ENCODE measurements around the gene CTXN2.

Gene CTXN2

GRCh38 chr15:48191574-48192225 lies at the start of gene CTXN2:
TSS of gene CTXN2 (plus strand) at chr15:48191665. CDS start at chr15:48201301, 9,636 bp downstream.
- FAIRE-seq (no peak), DNase-seq (ENCODE audit: insufficient read length, low spot score) (no peak)

GRCh38 chr15:48143856-48144255 lies 47.6 kb upstream of the CTXN2 start:
- DNase-seq (ENCODE audit: insufficient read length, low spot score): no peak
- no peak for FAIRE-seq

GRCh38 chr15:48144889-48145288 lies 46.6 kb upstream of the CTXN2 start:
- no peak for FAIRE-seq

GRCh38 chr15:48145923-48146322 lies 45.5 kb upstream of the CTXN2 start:
- no peak for FAIRE-seq

More at GRCh38 chr15:48144889-48145288, 46.6 kb upstream of the CTXN2 start:
- DNase-seq (ENCODE audit: insufficient read length, low spot score): no peak

GRCh38 chr15:48147358-48147757 lies 44.1 kb upstream of the CTXN2 start:
- FAIRE-seq: no peak
- no peak for DNase-seq (ENCODE audit: insufficient read length, low spot score)

More at GRCh38 chr15:48145923-48146322, 45.5 kb upstream of the CTXN2 start:
- no peak for DNase-seq (ENCODE audit: insufficient read length, low spot score)

GRCh38 chr15:48149858-48150257 lies 41.6 kb upstream of the CTXN2 start:
- no peak for FAIRE-seq
- peak; percentile 3 for DNase-seq (ENCODE audit: insufficient read length, low spot score)

GRCh38 chr15:48153526-48153925 lies 37.9 kb upstream of the CTXN2 start:
- FAIRE-seq (no peak), DNase-seq (ENCODE audit: insufficient read length, low spot score) (no peak)

GRCh38 chr15:48168616-48169015 lies 22.8 kb upstream of the CTXN2 start:
- DNase-seq (ENCODE audit: insufficient read length, low spot score): no peak
- FAIRE-seq: no peak

GRCh38 chr15:48170981-48171380 lies 20.5 kb upstream of the CTXN2 start:
- FAIRE-seq: no peak
- DNase-seq (ENCODE audit: insufficient read length, low spot score): no peak

- FAIRE-seq (no peak), DNase-seq (ENCODE audit: insufficient read length, low spot score) (no peak)
These were observed 16.3 kb upstream of the CTXN2 start for GRCh38 chr15:48175126-48175525.

GRCh38 chr15:48176112-48176511 lies 15.4 kb upstream of the CTXN2 start:
- FAIRE-seq (no peak), DNase-seq (ENCODE audit: insufficient read length, low spot score) (no peak)

- DNase-seq (ENCODE audit: insufficient read length, low spot score): no peak
- no peak for FAIRE-seq
These were observed 14.5 kb upstream of the CTXN2 start for GRCh38 chr15:48176957-48177356.

GRCh38 chr15:48177383-48177765 lies 14.1 kb upstream of the CTXN2 start:
- DNase-seq (ENCODE audit: insufficient read length, low spot score) (peak; percentile 50), FAIRE-seq (no peak)

GRCh38 chr15:48177766-48178647 lies 13.5 kb upstream of the CTXN2 start, which contains the start of gene MYEF2:
TSS of gene MYEF2 (minus strand) at chr15:48178295. CDS start at chr15:48178237, 58 bp downstream.
- DNase-seq (ENCODE audit: insufficient read length, low spot score): peak; percentile 79
- no peak for FAIRE-seq

GRCh38 chr15:48178648-48178931 lies 12.9 kb upstream of the CTXN2 start:
- no peak for FAIRE-seq
- DNase-seq (ENCODE audit: insufficient read length, low spot score): no peak

GRCh38 chr15:48182749-48183148 lies 8.7 kb upstream of the CTXN2 start:
- DNase-seq (ENCODE audit: insufficient read length, low spot score) (no peak), FAIRE-seq (no peak)

- FAIRE-seq: no peak
These were observed 5.9 kb upstream of the CTXN2 start for GRCh38 chr15:48185529-48185928.

GRCh38 chr15:48186271-48186670 lies 5.2 kb upstream of the CTXN2 start:
- DNase-seq (ENCODE audit: insufficient read length, low spot score) (no peak), FAIRE-seq (no peak)

More at GRCh38 chr15:48185529-48185928, 5.9 kb upstream of the CTXN2 start:
- DNase-seq (ENCODE audit: insufficient read length, low spot score): no peak

- peak; percentile 41 for DNase-seq (ENCODE audit: insufficient read length, low spot score)
These were observed 412 bp upstream of the CTXN2 start for GRCh38 chr15:48190932-48191573.

GRCh38 chr15:48202068-48202467 lies 10.6 kb downstream of the CTXN2 start:
- DNase-seq (ENCODE audit: insufficient read length, low spot score) (no peak), FAIRE-seq (no peak)

More at GRCh38 chr15:48190932-48191573, 412 bp upstream of the CTXN2 start:
- FAIRE-seq: peak; percentile 42

- FAIRE-seq (no peak), DNase-seq (ENCODE audit: insufficient read length, low spot score) (no peak)
These were observed 14.5 kb downstream of the CTXN2 start, which contains the start of gene SLC12A1 for GRCh38 chr15:48205981-48206380. TSS of gene SLC12A1 (plus strand) at chr15:48206302. CDS start at chr15:48207720, 1,418 bp downstream.

All from HTR-8/SVneo (cell line).